Measurements from ENCODE around the gene NELFCD.
"Not testable (repeated sequence)": the region's sequence is repeated elsewhere in the genome, so short reads cannot be mapped to it uniquely, and the experiment has no call there.

NELFCD gene

GRCh38 chr20:58963922-58964321 is 17.1 kb upstream of the NELFCD start:
- H3K36me3 ChIP-seq (ENCODE audit: control insufficient read depth in 4 of 4, insufficient read depth in 4 of 4, low read length in 3 of 4); POLR2A ChIA-PET; DNase-seq; CTCF ChIA-PET; H3K27ac ChIP-seq (ENCODE audit: insufficient read depth in 1 of 2, low read depth in 1 of 2, low read length in 2 of 2, poor library complexity in 1 of 2, severe bottlenecking in 2 of 2); H3K4me1 ChIP-seq (ENCODE audit: control extremely low read depth in 1 of 4, control insufficient read depth in 4 of 4, insufficient read depth in 4 of 4, low read length in 3 of 4); H3K9me3 ChIP-seq (ENCODE audit: control extremely low read depth in 1 of 5, control insufficient read depth in 4 of 5, insufficient read depth in 2 of 5, low read depth in 1 of 5, low read length in 4 of 5); H3K27me3 ChIP-seq (replicated peaks in 2 of 5; ENCODE audit: control insufficient read depth in 4 of 5, insufficient read depth in 5 of 5, low read length in 4 of 5); H3K4me3 ChIP-seq (ENCODE audit: control insufficient read depth in 1 of 7, extremely low read depth in 1 of 7, insufficient read depth in 4 of 7, low read depth in 2 of 7, low read length in 6 of 7): not testable (repeated sequence)
- 93% methylated on average over 3 of the region's 5 CpGs for WGBS (ENCODE audit: insufficient coverage)

DNA sequence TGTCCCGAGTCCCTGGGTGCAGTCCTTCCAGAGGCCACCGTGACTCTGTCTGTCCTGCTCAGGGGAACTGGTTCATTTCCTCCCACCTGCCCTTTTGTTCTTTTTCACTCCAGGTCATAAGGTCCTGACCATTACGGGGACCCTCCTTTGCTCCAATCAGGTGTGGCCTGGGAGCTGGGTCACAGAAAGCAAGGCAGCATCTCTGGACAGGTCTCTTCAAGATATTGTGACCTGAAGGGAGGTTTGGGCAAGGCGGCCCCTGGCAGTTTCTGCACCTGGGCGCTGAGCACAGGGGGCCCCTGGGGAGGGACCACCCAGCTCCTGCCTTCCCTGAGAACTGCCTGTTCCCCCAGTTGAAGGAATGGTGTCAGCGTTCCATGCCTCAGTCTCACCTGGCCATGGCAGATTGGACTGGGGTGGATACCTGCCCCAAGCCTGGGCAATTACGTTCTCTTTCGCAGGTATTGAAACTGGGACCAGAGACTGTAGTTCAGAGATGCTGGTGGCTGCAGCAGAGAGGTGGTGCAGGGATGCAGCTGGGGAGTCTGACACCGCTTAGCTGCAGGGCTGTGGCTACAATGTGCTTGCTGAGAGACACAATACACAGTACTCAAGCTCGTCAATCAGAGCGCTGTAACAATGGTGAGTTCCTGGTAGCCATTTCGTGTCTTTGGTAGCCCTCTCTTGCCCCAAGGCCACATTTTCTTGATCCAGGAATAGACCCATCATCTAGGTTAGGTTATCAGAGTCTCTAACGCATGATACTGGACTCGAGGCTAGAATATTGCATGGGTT is 15.6 kb upstream of the NELFCD start:
- Histone ChIP-seq H3K27ac (ENCODE audit: insufficient read depth in 1 of 2, low read depth in 1 of 2, low read length in 2 of 2, poor library complexity in 1 of 2, severe bottlenecking in 2 of 2) (no peak overlapping the region), H3K9me3 (ENCODE audit: control extremely low read depth in 1 of 5, control insufficient read depth in 4 of 5, insufficient read depth in 2 of 5, low read depth in 1 of 5, low read length in 4 of 5) (peaks cover 0 to 2% (median 0%) of the 10 kb centered on the region in 5 experiments), H3K27me3 (replicated peaks in 2 of 5; ENCODE audit: control insufficient read depth in 4 of 5, insufficient read depth in 5 of 5, low read length in 4 of 5) (peaks cover 0 to 5% (median 0%) of the 10 kb centered on the region in 5 experiments), H3K36me3 (ENCODE audit: control insufficient read depth in 4 of 4, insufficient read depth in 4 of 4, low read length in 3 of 4) (no peaks in the 10 kb centered on the region), H3K4me1 (ENCODE audit: control extremely low read depth in 1 of 4, control insufficient read depth in 4 of 4, insufficient read depth in 4 of 4, low read length in 3 of 4) (no peaks in the 10 kb centered on the region), H3K4me3 (ENCODE audit: control insufficient read depth in 1 of 7, extremely low read depth in 1 of 7, insufficient read depth in 4 of 7, low read depth in 2 of 7, low read length in 6 of 7) (no peak overlapping the region)
- WGBS (ENCODE audit: insufficient coverage): 94% methylated on average over 13 of the region's 14 CpGs
- ChIA-PET CTCF (interaction anchor here (0.9 kb wide), 1 partner anchor 98 kb away, joined by 3 read pairs; no protein-coding TSS in a partner anchor), POLR2A (no interaction called here)
- DNase-seq: no peak

- no peak for DNase-seq
- Histone ChIP-seq H3K4me1 (ENCODE audit: control extremely low read depth in 1 of 4, control insufficient read depth in 4 of 4, insufficient read depth in 4 of 4, low read length in 3 of 4) (no peaks in the 10 kb centered on the region), H3K27me3 (replicated peaks in 2 of 5; ENCODE audit: control insufficient read depth in 4 of 5, insufficient read depth in 5 of 5, low read length in 4 of 5) (peaks cover 0 to 5% (median 0%) of the 10 kb centered on the region in 5 experiments), H3K36me3 (ENCODE audit: control insufficient read depth in 4 of 4, insufficient read depth in 4 of 4, low read length in 3 of 4) (no peaks in the 10 kb centered on the region), H3K27ac (ENCODE audit: insufficient read depth in 1 of 2, low read depth in 1 of 2, low read length in 2 of 2, poor library complexity in 1 of 2, severe bottlenecking in 2 of 2) (no peak overlapping the region), H3K4me3 (ENCODE audit: control insufficient read depth in 1 of 7, extremely low read depth in 1 of 7, insufficient read depth in 4 of 7, low read depth in 2 of 7, low read length in 6 of 7) (no peak overlapping the region), H3K9me3 (ENCODE audit: control extremely low read depth in 1 of 5, control insufficient read depth in 4 of 5, insufficient read depth in 2 of 5, low read depth in 1 of 5, low read length in 4 of 5) (peaks cover 0 to 2% (median 0%) of the 10 kb centered on the region in 5 experiments)
- CTCF ChIA-PET: interaction anchor here (0.6 kb wide), 1 partner anchor 55 kb away, joined by 4 read pairs; no protein-coding TSS in a partner anchor
- POLR2A ChIA-PET: no interaction called here
- WGBS (ENCODE audit: insufficient coverage): 93% methylated on average over 9 of the region's 10 CpGs
These were observed 13.2 kb upstream of the NELFCD start for GRCh38 chr20:58967652-58968429.

DNA sequence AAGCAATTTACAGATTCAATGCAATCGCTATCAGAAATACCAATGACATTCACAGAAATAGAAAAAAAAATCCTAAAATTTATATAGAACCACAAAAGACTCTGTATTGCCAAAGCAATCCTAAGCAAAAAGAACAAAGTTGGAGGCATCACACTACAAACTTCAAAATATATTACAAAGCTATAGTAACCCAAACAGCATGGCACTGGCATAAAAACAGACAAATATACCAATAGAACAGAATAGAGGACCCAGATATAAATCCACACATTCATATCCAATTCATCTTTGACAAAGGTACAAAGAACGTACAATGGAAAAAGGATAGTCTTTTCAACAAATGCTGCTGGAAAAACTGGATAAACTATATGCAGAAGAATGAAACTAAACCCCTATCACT is 11.6 kb upstream of the NELFCD start:
- ChIA-PET CTCF (no interaction called here), POLR2A (no interaction called here)
- WGBS (ENCODE audit: insufficient coverage): no CpG with 5 or more reads among the region's 2 CpGs
- Histone ChIP-seq H3K9me3 (ENCODE audit: control extremely low read depth in 1 of 5, control insufficient read depth in 4 of 5, insufficient read depth in 2 of 5, low read depth in 1 of 5, low read length in 4 of 5) (peaks cover 0 to 2% (median 0%) of the 10 kb centered on the region in 5 experiments), H3K4me3 (ENCODE audit: control insufficient read depth in 1 of 7, extremely low read depth in 1 of 7, insufficient read depth in 4 of 7, low read depth in 2 of 7, low read length in 6 of 7) (no peak overlapping the region), H3K36me3 (ENCODE audit: control insufficient read depth in 4 of 4, insufficient read depth in 4 of 4, low read length in 3 of 4) (no peaks in the 10 kb centered on the region), H3K4me1 (ENCODE audit: control extremely low read depth in 1 of 4, control insufficient read depth in 4 of 4, insufficient read depth in 4 of 4, low read length in 3 of 4) (no peaks in the 10 kb centered on the region), H3K27ac (ENCODE audit: insufficient read depth in 1 of 2, low read depth in 1 of 2, low read length in 2 of 2, poor library complexity in 1 of 2, severe bottlenecking in 2 of 2) (no peak overlapping the region), H3K27me3 (replicated peaks in 2 of 5; ENCODE audit: control insufficient read depth in 4 of 5, insufficient read depth in 5 of 5, low read length in 4 of 5) (peaks cover 0 to 5% (median 0%) of the 10 kb centered on the region in 5 experiments)
- DNase-seq: no peak

GRCh38 chr20:58970146-58970545 is 10.9 kb upstream of the NELFCD start:
- POLR2A ChIA-PET: no interaction called here
- WGBS (ENCODE audit: insufficient coverage): no CpG with 5 or more reads among the region's 1 CpG
- no peaks in the 10 kb centered on the region for H3K4me1 ChIP-seq (ENCODE audit: control extremely low read depth in 1 of 4, control insufficient read depth in 4 of 4, insufficient read depth in 4 of 4, low read length in 3 of 4)
- DNase-seq: no peak
- H3K27ac ChIP-seq (ENCODE audit: insufficient read depth in 1 of 2, low read depth in 1 of 2, low read length in 2 of 2, poor library complexity in 1 of 2, severe bottlenecking in 2 of 2): no peak overlapping the region
- peaks cover 0 to 3% (median 0%) of the 10 kb centered on the region in 5 experiments for H3K9me3 ChIP-seq (ENCODE audit: control extremely low read depth in 1 of 5, control insufficient read depth in 4 of 5, insufficient read depth in 2 of 5, low read depth in 1 of 5, low read length in 4 of 5)
- H3K36me3 ChIP-seq (ENCODE audit: control insufficient read depth in 4 of 4, insufficient read depth in 4 of 4, low read length in 3 of 4): no peaks in the 10 kb centered on the region
- H3K4me3 ChIP-seq (ENCODE audit: control insufficient read depth in 1 of 7, extremely low read depth in 1 of 7, insufficient read depth in 4 of 7, low read depth in 2 of 7, low read length in 6 of 7): no peak overlapping the region
- H3K27me3 ChIP-seq (replicated peaks in 2 of 5; ENCODE audit: control insufficient read depth in 4 of 5, insufficient read depth in 5 of 5, low read length in 4 of 5): peaks cover 0 to 5% (median 0%) of the 10 kb centered on the region in 5 experiments
- CTCF ChIA-PET: no interaction called here

DNA sequence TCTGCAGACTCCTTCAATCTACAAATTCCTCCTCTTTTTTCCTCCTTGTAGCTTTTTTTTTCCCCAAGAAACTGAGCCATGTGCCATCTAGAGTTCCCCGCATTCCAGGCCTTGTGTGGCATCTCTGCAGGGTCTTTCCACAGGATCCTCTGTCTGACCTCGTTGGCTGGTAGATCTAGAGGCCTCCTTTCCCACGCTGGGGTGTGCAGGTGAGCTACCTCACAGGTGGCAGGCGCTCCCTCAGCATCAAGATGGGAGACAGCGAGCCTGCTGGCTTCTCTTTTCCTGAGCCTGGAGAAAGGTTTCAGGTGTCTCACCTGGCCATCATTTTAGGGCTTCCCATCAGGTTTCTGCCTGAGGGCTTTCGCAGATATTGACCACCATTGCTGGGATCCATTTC is 9.6 kb upstream of the NELFCD start:
- Histone ChIP-seq H3K9me3 (ENCODE audit: control extremely low read depth in 1 of 5, control insufficient read depth in 4 of 5, insufficient read depth in 2 of 5, low read depth in 1 of 5, low read length in 4 of 5) (peaks cover 0 to 8% (median 5%) of the 10 kb centered on the region in 5 experiments), H3K27me3 (replicated peaks in 2 of 5; ENCODE audit: control insufficient read depth in 4 of 5, insufficient read depth in 5 of 5, low read length in 4 of 5) (no peaks in the 10 kb centered on the region), H3K27ac (ENCODE audit: insufficient read depth in 1 of 2, low read depth in 1 of 2, low read length in 2 of 2, poor library complexity in 1 of 2, severe bottlenecking in 2 of 2) (no peak overlapping the region), H3K36me3 (ENCODE audit: control insufficient read depth in 4 of 4, insufficient read depth in 4 of 4, low read length in 3 of 4) (no peaks in the 10 kb centered on the region), H3K4me1 (ENCODE audit: control extremely low read depth in 1 of 4, control insufficient read depth in 4 of 4, insufficient read depth in 4 of 4, low read length in 3 of 4) (no peaks in the 10 kb centered on the region), H3K4me3 (ENCODE audit: control insufficient read depth in 1 of 7, extremely low read depth in 1 of 7, insufficient read depth in 4 of 7, low read depth in 2 of 7, low read length in 6 of 7) (no peak overlapping the region)
- 96% methylated on average over 6 of the region's 6 CpGs for WGBS (ENCODE audit: insufficient coverage)
- POLR2A ChIA-PET: interaction anchor here (0.6 to 0.8 kb wide), 2 partner anchors 61 to 251 kb away, joined by 3 read pairs; no protein-coding TSS in a partner anchor
- CTCF ChIA-PET: interaction anchor here (0.6 to 1.1 kb wide), 2 partner anchors 11 to 236 kb away, joined by 3 to 4 read pairs; no protein-coding TSS in a partner anchor
- DNase-seq: no peak

- ChIA-PET POLR2A (no interaction called here), CTCF (interaction anchor here (1.1 kb wide), 1 partner anchor 314 kb away, joined by 3 read pairs; no protein-coding TSS in a partner anchor)
- H3K27me3 ChIP-seq (replicated peaks in 2 of 5; ENCODE audit: control insufficient read depth in 4 of 5, insufficient read depth in 5 of 5, low read length in 4 of 5): no peaks in the 10 kb centered on the region
- H3K27ac ChIP-seq (ENCODE audit: insufficient read depth in 1 of 2, low read depth in 1 of 2, low read length in 2 of 2, poor library complexity in 1 of 2, severe bottlenecking in 2 of 2): no peak overlapping the region
- WGBS (ENCODE audit: insufficient coverage): 96% methylated on average over 4 of the region's 4 CpGs
- peaks cover 0 to 12% (median 6%) of the 10 kb centered on the region in 5 experiments for H3K9me3 ChIP-seq (ENCODE audit: control extremely low read depth in 1 of 5, control insufficient read depth in 4 of 5, insufficient read depth in 2 of 5, low read depth in 1 of 5, low read length in 4 of 5)
- H3K4me3 ChIP-seq (ENCODE audit: control insufficient read depth in 1 of 7, extremely low read depth in 1 of 7, insufficient read depth in 4 of 7, low read depth in 2 of 7, low read length in 6 of 7): no peak overlapping the region
- no peak for DNase-seq
- no peaks in the 10 kb centered on the region for H3K4me1 ChIP-seq (ENCODE audit: control extremely low read depth in 1 of 4, control insufficient read depth in 4 of 4, insufficient read depth in 4 of 4, low read length in 3 of 4)
- no peaks in the 10 kb centered on the region for H3K36me3 ChIP-seq (ENCODE audit: control insufficient read depth in 4 of 4, insufficient read depth in 4 of 4, low read length in 3 of 4)
These were observed 7.9 kb upstream of the NELFCD start for GRCh38 chr20:58973179-58973578.

Data from common myeloid progenitor, CD34-positive (primary cell).